H9 (cell line): ENCODE results near the gene PIP4K2A. TPM values are rescaled to one million over a fixed set of nuclear protein-coding genes. Genes with fewer than 3 reads are reported as not detected.

Experiments used
- DNase-seq: peaks from one replicate; pipeline ENCODE4 v3.0.0-alpha.2; 2017
- H2AFZ ChIP-seq: one replicate; pipeline ENCODE4 v1.6.1; 2013; ENCODE audit warnings: mild to moderate bottlenecking, low read length, control low read depth, moderate library complexity
- H2AK5ac ChIP-seq: 2 replicates; pipeline ENCODE4 v1.6.1; 2013; ENCODE audit warnings: low read length, control low read depth, mixed read lengths; ENCODE audit not compliant: insufficient read length
- H2BK120ac ChIP-seq: one replicate; pipeline ENCODE4 v1.6.1; 2013; ENCODE audit warnings: low read depth, mild to moderate bottlenecking, low read length, control low read depth, inconsistent platforms; ENCODE audit not compliant: poor library complexity, severe bottlenecking
- H2BK12ac ChIP-seq: 2 replicates; pipeline ENCODE4 v1.6.1; 2013; ENCODE audit warnings: low read length, control low read depth, mixed read lengths, low read depth; ENCODE audit not compliant: insufficient read length
- H2BK15ac ChIP-seq: 2 replicates; pipeline ENCODE4 v1.6.1; 2013; ENCODE audit warnings: low read depth, low read length, control low read depth
- H2BK20ac ChIP-seq: one replicate; pipeline ENCODE4 v1.6.1; 2013; ENCODE audit warnings: low read depth, mild to moderate bottlenecking, low read length, control low read depth, inconsistent platforms; ENCODE audit not compliant: poor library complexity, severe bottlenecking
- H2BK5ac ChIP-seq: 2 replicates; pipeline ENCODE4 v1.6.1; 2013; ENCODE audit warnings: low read length, control low read depth, mixed read lengths; ENCODE audit not compliant: insufficient read length
- H3K14ac ChIP-seq: 2 replicates; pipeline ENCODE4 v1.6.1; 2013; ENCODE audit warnings: low read length, control low read depth; ENCODE audit not compliant: insufficient read depth
- H3K18ac ChIP-seq: 2 replicates; pipeline ENCODE4 v1.6.1; 2013; ENCODE audit warnings: low read depth, mild to moderate bottlenecking, mixed read lengths, low read length, control low read depth; ENCODE audit not compliant: insufficient read length
- H3K23ac ChIP-seq: 2 replicates; pipeline ENCODE4 v1.6.1; 2013; ENCODE audit warnings: low read length, control low read depth, mixed read lengths, low read depth; ENCODE audit not compliant: insufficient read length
- H3K23me2 ChIP-seq: 2 replicates; pipeline ENCODE4 v1.6.1; 2013; ENCODE audit warnings: low read depth, mild to moderate bottlenecking, mixed read lengths, low read length, control low read depth; ENCODE audit not compliant: insufficient read length, poor library complexity, severe bottlenecking
- H3K27ac ChIP-seq: 2 replicates; pipeline ENCODE4 v1.5.1; 2013; ENCODE audit warnings: low read length, control low read depth, mixed read lengths, low read depth; ENCODE audit not compliant: insufficient read length
- H3K27me3 ChIP-seq: 2 replicates; pipeline ENCODE4 v1.6.1; 2013; ENCODE audit warnings: low read length, control low read depth, inconsistent platforms; ENCODE audit not compliant: insufficient read depth
- H3K4ac ChIP-seq: 2 replicates; pipeline ENCODE4 v1.6.1; 2013; ENCODE audit warnings: low read depth, mild to moderate bottlenecking, control low read depth, inconsistent platforms, low read length, moderate library complexity
- H3K4me1 ChIP-seq: 2 replicates; pipeline ENCODE4 v1.6.1; 2013; ENCODE audit warnings: low read length, control low read depth, inconsistent platforms; ENCODE audit not compliant: insufficient read depth
- H3K4me2 ChIP-seq: 2 replicates; pipeline ENCODE4 v1.6.1; 2013; ENCODE audit warnings: low read length, control low read depth, mixed read lengths; ENCODE audit not compliant: insufficient read length, insufficient read depth
- H3K56ac ChIP-seq: 2 replicates; pipeline ENCODE4 v1.6.1; 2013; ENCODE audit warnings: low read depth, mild to moderate bottlenecking, mixed read lengths, low read length, control low read depth; ENCODE audit not compliant: insufficient read length
- H3K79me1 ChIP-seq: 2 replicates; pipeline ENCODE4 v1.6.1; 2013; ENCODE audit warnings: low read depth, mild to moderate bottlenecking, moderate library complexity, low read length, control low read depth, inconsistent platforms; ENCODE audit not compliant: insufficient read depth, poor library complexity, severe bottlenecking
- H3K79me2 ChIP-seq: 2 replicates; pipeline ENCODE4 v1.6.1; 2013; ENCODE audit warnings: low read length, control low read depth, inconsistent platforms; ENCODE audit not compliant: insufficient read depth
- H3K9ac ChIP-seq: 2 replicates; pipeline ENCODE4 v1.6.1; 2013; ENCODE audit warnings: low read length, control low read depth, mixed read lengths; ENCODE audit not compliant: insufficient read length; ENCODE audit errors: extremely low read depth
- H3K9me3 ChIP-seq: one replicate; pipeline ENCODE4 v1.6.1; 2013; ENCODE audit warnings: low read depth, low read length, inconsistent platforms; ENCODE audit not compliant: control insufficient read depth
- H3T11ph ChIP-seq: one replicate; pipeline ENCODE4 v1.6.1; 2013; ENCODE audit warnings: mild to moderate bottlenecking, low read length, control low read depth, inconsistent platforms
- H4K20me1 ChIP-seq: one replicate; pipeline ENCODE4 v1.6.1; 2013; ENCODE audit not compliant: control insufficient read depth, insufficient read length, insufficient read depth
- H4K5ac ChIP-seq: 2 replicates; pipeline ENCODE4 v1.6.1; 2013; ENCODE audit warnings: low read depth, mild to moderate bottlenecking, mixed read lengths, low read length, control low read depth; ENCODE audit not compliant: insufficient read length
- H4K8ac ChIP-seq: replicated peaks from 2 replicates; pipeline ENCODE4 v1.6.1; 2013; ENCODE audit warnings: low read length, control low read depth, mixed read lengths, low read depth; ENCODE audit not compliant: insufficient read length
- H4K91ac ChIP-seq: 2 replicates; pipeline ENCODE4 v1.6.1; 2013; ENCODE audit warnings: low read depth, mild to moderate bottlenecking, moderate library complexity, mixed read lengths, low read length, control low read depth; ENCODE audit not compliant: insufficient read length
- H3K27ac Mint-ChIP-seq, 3 experiments: 2 replicates in 2 of 3; 3 replicates in 1 of 3; pipeline ENCODE4 v1.8.0; 2020 to 2021; ENCODE audit warnings: mixed read lengths in 3 of 3, mild to moderate bottlenecking in 1 of 3, moderate library complexity in 1 of 3
- H3K27me3 Mint-ChIP-seq: 2 replicates; pipeline ENCODE4 v1.8.0; 2021; ENCODE audit warnings: low read depth, mild to moderate bottlenecking, moderate library complexity, mixed read lengths
- H3K36me3 Mint-ChIP-seq, 3 experiments: 2 replicates in 2 of 3; 3 replicates in 1 of 3; pipeline ENCODE4 v1.8.0; 2020 to 2021; ENCODE audit warnings: low read depth in 3 of 3, mixed read lengths in 3 of 3; ENCODE audit not compliant: insufficient read depth in 1 of 3
- H3K4me1 Mint-ChIP-seq, 2 experiments: 2 replicates each; pipeline ENCODE4 v1.8.0; 2020; ENCODE audit warnings: mixed read lengths in 2 of 2
- H3K4me3 Mint-ChIP-seq, 2 experiments: 2 replicates in 1 of 2; 3 replicates in 1 of 2; pipeline ENCODE4 v1.8.0; 2020 to 2021; ENCODE audit warnings: mild to moderate bottlenecking in 2 of 2, mixed read lengths in 2 of 2, moderate library complexity in 1 of 2
- H3K9me3 Mint-ChIP-seq, 2 experiments: 2 replicates in 1 of 2; 3 replicates in 1 of 2; pipeline ENCODE4 v1.8.0; 2020; ENCODE audit warnings: mild to moderate bottlenecking in 2 of 2, mixed read lengths in 2 of 2, moderate library complexity in 1 of 2
- CTCF ChIP-seq: fragments of 200-600 bp; sonication (generic); conservative IDR thresholded peaks from 3 replicates; pipeline ENCODE4 v1.8.0; 2021; ENCODE audit warnings: antibody characterized with exemption, mild to moderate bottlenecking
- WGBS: extraction: QIAGEN DNeasy Blood & Tissue Kit; methylation state at CpG from one replicate; pipeline ENCODE4 v1.1.7; 2013; ENCODE audit warnings: missing lambda C conversion rate, low lambda C conversion rate, mixed read lengths; ENCODE audit not compliant: insufficient read length; ENCODE audit errors: extremely low coverage; 5-methylcytosine and 5-hydroxymethylcytosine counted together
- total RNA-seq: library from RNA; stranded (reverse); gene quantifications from 2 replicates; pipeline ENCODE4 v1.2.1, GENCODE V29; 2021

PIP4K2A gene
- total RNA-seq, 1 experiment from 2014 or later: 33.6 TPM

- WGBS: no CpG with 5 or more reads among the region's 4 CpGs
- TF ChIP-seq CTCF: no peak
- no peak overlapping the region for H3K27ac Mint-ChIP-seq
These were observed 8.3 kb upstream of the PIP4K2A start for GRCh38 chr10:22722626-22723169.

More at GRCh38 chr10:22722626-22723169, 8.3 kb upstream of the PIP4K2A start:
- H3K36me3 Mint-ChIP-seq: no peaks in the 10 kb centered on the region
- H3K4me3 Mint-ChIP-seq: no peak overlapping the region
- H3K9me3 ChIP-seq: no peaks in the 10 kb centered on the region
- H3K23ac ChIP-seq: no peak overlapping the region
- no peaks in the 10 kb centered on the region for H4K20me1 ChIP-seq
- no peak overlapping the region for H3K27ac ChIP-seq
- no peak for DNase-seq
- no peak overlapping the region for H2AK5ac ChIP-seq
- H4K5ac ChIP-seq: no peak overlapping the region
- H3K27me3 Mint-ChIP-seq: peaks cover 2% of the 10 kb centered on the region; the same call in 1 of the 2 replicates
- H4K91ac ChIP-seq: no peak overlapping the region
- H2BK15ac ChIP-seq: no peak overlapping the region
- H3K23me2 ChIP-seq: no peaks in the 10 kb centered on the region
- no peak overlapping the region for H4K8ac ChIP-seq
- H3K79me2 ChIP-seq: no peaks in the 10 kb centered on the region
- H2BK5ac ChIP-seq: no peak overlapping the region
- no peak overlapping the region for H3K56ac ChIP-seq
- no peaks in the 10 kb centered on the region for H3K27me3 ChIP-seq
- no peak overlapping the region for H3K9ac ChIP-seq
- peaks cover 10 to 11% of the 10 kb centered on the region in 2 experiments; a peak in 3 of 4 replicates for H3K4me1 Mint-ChIP-seq
- no peaks in the 10 kb centered on the region for H3K79me1 ChIP-seq
- H3T11ph ChIP-seq: no peak overlapping the region
- H2BK20ac ChIP-seq: no peak overlapping the region
- no peak overlapping the region for H2BK120ac ChIP-seq
- no peaks in the 10 kb centered on the region; the same call in 1 of the 2 replicates for H3K4me1 ChIP-seq
- no peak overlapping the region for H3K14ac ChIP-seq
- H3K18ac ChIP-seq: no peak overlapping the region
- peak overlapping the region; percentile 59 for H2AFZ ChIP-seq
- H2BK12ac ChIP-seq: no peak overlapping the region
- no peak overlapping the region for H3K4ac ChIP-seq
- no peak overlapping the region for H3K4me2 ChIP-seq
- H3K9me3 Mint-ChIP-seq: no peaks in the 10 kb centered on the region
